Measurements from ENCODE around the gene GRAMD1C. TPM values are rescaled to one million over a fixed set of nuclear protein-coding genes. Genes with fewer than 3 reads are reported as not detected.

The GRAMD1C gene
- total RNA-seq, 1 experiment from 2014 or later, result 13.8 TPM

DNA sequence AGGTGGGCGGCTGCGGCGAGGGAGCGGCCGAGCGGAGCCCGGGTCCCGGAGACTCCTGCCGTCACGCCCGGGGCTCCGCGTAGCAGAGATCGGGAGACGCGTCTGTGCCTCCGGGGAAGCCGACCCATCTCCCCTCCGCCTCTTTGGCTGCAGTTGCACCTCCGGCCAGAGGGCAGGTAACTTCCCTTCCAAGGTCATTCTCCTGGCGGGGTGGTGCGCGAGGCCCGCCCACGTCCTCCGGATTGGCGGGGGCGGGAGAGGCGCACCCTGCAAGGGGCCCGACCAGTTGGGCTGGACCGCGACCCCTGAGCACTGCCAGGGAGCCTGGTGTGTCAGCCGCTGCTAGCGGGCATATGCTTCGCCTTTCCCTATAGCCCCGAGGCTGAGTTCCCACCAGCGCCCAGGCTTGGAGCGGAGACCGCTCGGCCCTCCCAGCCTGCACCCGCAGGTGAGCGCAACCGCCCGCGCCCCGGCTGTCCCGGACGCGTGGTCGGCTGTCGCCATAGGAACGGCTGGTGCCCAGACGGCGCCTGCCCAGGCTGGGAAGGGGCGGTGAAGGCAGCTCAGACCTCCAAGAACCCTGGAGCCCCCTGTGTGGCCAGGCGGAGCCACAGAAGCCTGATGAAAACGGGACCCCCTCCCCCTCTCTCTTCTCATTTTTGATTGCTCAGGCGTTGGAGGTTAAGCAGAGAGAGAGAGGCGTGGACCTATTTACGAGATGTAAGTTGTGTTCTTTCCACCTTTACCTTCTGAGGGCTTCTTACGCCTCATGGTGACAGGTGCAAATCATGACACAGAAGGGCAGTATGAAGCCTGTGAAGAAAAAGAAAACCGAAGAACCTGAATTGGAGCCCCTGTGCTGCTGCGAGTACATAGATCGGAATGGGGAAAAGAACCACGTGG, 109.7 kb downstream of the GRAMD1C start:
- H3K9me3 ChIP-seq (replicated peaks), result no peaks in the 10 kb centered on the region
- no peak for DNase-seq (ENCODE audit: low read depth in 1 of 2, low spot score in 2 of 2)
- peaks cover 28% of the 10 kb centered on the region for H3K27me3 ChIP-seq (replicated peaks)
- no peaks in the 10 kb centered on the region for H3K36me3 ChIP-seq
- peaks cover 15% of the 10 kb centered on the region for H3K4me1 ChIP-seq (replicated peaks)
- peak overlapping the region; percentile 52 for H3K4me3 ChIP-seq
- H3K27ac ChIP-seq, result no peak overlapping the region

DNA sequence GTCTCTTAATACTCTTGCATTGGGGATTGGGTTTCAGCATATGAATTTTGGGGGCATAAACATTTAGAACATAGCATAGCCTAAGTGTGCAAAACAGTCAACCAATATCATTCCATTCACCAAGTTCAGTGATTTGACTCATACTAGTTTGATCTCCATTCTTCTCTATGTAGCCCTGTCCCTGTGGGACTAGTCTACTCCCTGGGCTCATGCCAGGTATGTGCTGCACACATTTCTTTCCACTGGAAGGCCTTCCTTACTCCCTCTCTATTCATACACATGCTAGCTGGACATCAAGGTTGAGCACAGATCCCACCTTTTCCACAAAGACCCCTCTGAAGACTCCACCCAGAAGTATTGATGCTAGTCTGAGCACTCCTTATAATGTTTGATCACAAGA, 114.3 kb downstream of the GRAMD1C start:
- no peak for DNase-seq (ENCODE audit: low read depth in 1 of 2, low spot score in 2 of 2)
- H3K4me3 ChIP-seq, result no peak overlapping the region
- H3K27ac ChIP-seq, result no peak overlapping the region
- H3K4me1 ChIP-seq (replicated peaks), result peaks cover 9% of the 10 kb centered on the region
- H3K9me3 ChIP-seq (replicated peaks), result no peaks in the 10 kb centered on the region
- H3K36me3 ChIP-seq, result no peaks in the 10 kb centered on the region
- peaks cover 17% of the 10 kb centered on the region for H3K27me3 ChIP-seq (replicated peaks)

DNA sequence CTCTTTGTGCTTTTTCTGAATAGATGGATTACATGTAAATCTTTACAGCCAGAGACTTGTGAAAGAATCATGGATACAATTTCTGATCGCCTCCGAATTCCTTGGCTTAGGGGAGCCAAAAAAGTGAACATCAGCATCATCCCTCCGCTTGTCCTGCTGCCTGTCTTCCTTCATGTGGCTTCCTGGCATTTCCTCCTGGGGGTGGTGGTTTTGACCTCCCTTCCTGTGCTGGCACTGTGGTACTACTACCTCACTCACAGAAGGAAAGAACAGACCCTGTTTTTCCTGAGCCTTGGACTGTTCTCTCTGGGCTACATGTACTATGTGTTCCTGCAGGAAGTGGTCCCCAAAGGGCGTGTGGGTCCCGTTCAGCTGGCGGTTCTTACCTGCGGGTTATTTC, 115.1 kb downstream of the GRAMD1C start:
- no peak overlapping the region for H3K4me3 ChIP-seq
- DNase-seq (ENCODE audit: low read depth in 1 of 2, low spot score in 2 of 2), result no peak

DNA sequence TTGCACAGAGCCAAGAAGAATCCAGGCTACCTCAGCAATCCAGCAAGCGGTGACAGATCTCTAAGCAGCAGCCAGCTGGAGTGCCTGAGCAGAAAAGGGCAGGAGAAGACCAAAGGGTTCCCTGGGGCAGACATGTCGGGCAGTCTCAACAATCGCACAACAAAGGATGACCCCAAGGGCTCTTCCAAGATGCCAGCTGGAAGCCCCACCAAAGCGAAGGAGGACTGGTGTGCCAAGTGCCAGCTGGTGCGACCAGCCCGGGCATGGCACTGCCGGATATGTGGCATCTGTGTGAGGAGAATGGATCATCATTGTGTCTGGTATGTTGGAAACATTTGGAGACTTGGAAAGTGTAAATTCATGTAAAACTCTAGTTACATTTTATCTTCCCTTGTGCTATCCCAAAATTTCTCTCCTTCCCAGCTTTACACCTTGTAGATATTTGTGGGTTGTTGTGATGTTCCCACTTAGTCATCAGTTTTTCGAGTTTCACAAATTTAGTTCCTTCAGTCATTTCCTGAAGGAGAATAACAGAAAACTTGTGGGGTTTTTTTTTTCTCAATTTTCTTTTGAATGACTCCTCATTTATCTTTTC, 115.6 kb downstream of the GRAMD1C start:
- no peak overlapping the region for H3K27ac ChIP-seq
- H3K4me1 ChIP-seq (replicated peaks), result no peaks in the 10 kb centered on the region
- H3K4me3 ChIP-seq, result no peak overlapping the region
- H3K9me3 ChIP-seq (replicated peaks), result no peaks in the 10 kb centered on the region
- DNase-seq (ENCODE audit: low read depth in 1 of 2, low spot score in 2 of 2), result no peak
- H3K36me3 ChIP-seq, result no peaks in the 10 kb centered on the region
- H3K27me3 ChIP-seq (replicated peaks), result peaks cover 5% of the 10 kb centered on the region; the same call in 1 of the 2 replicates

More for the DNA sequence above, 115.1 kb downstream of the GRAMD1C start:
- no peak overlapping the region for H3K27ac ChIP-seq
- no peaks in the 10 kb centered on the region for H3K9me3 ChIP-seq (replicated peaks)
- H3K4me1 ChIP-seq (replicated peaks), result peaks cover 1% of the 10 kb centered on the region; the same call in 1 of the 2 replicates
- no peaks in the 10 kb centered on the region for H3K36me3 ChIP-seq
- H3K27me3 ChIP-seq (replicated peaks), result peaks cover 10% of the 10 kb centered on the region

DNA sequence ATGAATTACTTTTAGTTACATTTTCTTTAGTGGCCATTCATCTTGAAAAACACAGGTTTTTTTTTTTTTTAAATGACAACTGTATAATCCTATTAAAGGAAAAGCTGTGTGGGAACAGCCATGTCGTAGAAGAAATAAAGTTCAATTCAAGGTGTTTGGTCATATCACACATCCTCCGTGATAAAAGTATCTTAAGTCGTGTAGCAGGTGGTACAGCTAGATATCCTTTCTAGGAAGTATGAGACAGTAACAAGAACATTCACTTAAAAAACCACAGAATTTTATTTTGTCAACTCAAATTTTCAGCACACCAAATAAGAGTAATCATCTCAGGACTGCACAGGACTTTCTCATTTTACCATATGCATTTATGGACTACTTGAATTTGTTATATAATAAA, 125.3 kb downstream of the GRAMD1C start:
- Histone ChIP-seq H3K27me3 (replicated peaks) (no peaks in the 10 kb centered on the region; the same call in 1 of the 2 replicates), H3K27ac (no peak overlapping the region)

DNA sequence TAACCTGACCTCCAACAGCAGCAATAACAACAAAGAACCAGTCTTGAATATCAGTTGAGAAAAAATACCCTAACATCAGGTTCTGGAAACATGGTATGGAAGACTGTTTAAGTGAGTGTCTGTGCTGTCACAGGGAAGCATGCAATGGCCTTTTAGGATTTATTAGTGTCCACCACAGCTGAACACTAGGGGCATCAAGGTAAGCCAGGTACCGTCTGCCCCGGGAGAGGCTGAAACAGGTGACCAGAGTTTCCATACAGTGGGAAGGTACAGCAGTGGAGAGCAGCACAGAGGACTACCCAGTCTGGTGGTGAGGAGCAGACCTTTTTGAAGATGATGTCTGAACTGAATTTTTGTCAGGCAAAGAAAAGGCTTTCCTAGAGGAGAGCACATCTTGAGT, 127.6 kb downstream of the GRAMD1C start:
- Histone ChIP-seq H3K4me3 (no peak overlapping the region), H3K9me3 (replicated peaks) (no peaks in the 10 kb centered on the region), H3K36me3 (no peaks in the 10 kb centered on the region), H3K4me1 (replicated peaks) (no peaks in the 10 kb centered on the region), H3K27me3 (replicated peaks) (no peaks in the 10 kb centered on the region), H3K27ac (no peak overlapping the region)
- DNase-seq (ENCODE audit: low read depth in 1 of 2, low spot score in 2 of 2), result no peak

More for the DNA sequence above, 125.3 kb downstream of the GRAMD1C start:
- Histone ChIP-seq H3K4me1 (replicated peaks) (no peaks in the 10 kb centered on the region), H3K4me3 (no peak overlapping the region), H3K9me3 (replicated peaks) (no peaks in the 10 kb centered on the region), H3K36me3 (no peaks in the 10 kb centered on the region)
- DNase-seq (ENCODE audit: low read depth in 1 of 2, low spot score in 2 of 2), result no peak

DNA sequence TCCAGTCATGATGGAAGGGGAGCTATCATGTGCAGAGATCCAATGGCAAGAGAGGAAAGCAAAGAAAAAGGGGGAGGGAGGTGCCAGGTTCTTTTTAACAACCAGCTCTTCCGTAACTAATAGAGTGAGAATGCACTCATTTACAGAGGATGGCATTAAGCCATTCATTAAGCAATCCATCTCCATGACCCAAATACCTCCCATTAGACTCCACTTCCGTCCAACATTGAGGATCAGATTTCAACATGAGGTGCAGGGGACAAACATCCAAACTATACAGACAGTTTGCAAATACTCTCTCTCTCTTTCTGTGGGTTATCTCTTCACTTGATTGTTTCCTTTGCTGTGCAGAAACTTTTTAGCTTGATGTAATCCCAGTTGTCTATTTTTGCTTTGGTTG, 130.4 kb downstream of the GRAMD1C start:
- Histone ChIP-seq H3K27me3 (replicated peaks) (no peaks in the 10 kb centered on the region), H3K27ac (no peak overlapping the region), H3K36me3 (no peaks in the 10 kb centered on the region), H3K9me3 (replicated peaks) (no peaks in the 10 kb centered on the region), H3K4me3 (no peak overlapping the region), H3K4me1 (replicated peaks) (no peaks in the 10 kb centered on the region)
- DNase-seq (ENCODE audit: low read depth in 1 of 2, low spot score in 2 of 2), result no peak

DNA sequence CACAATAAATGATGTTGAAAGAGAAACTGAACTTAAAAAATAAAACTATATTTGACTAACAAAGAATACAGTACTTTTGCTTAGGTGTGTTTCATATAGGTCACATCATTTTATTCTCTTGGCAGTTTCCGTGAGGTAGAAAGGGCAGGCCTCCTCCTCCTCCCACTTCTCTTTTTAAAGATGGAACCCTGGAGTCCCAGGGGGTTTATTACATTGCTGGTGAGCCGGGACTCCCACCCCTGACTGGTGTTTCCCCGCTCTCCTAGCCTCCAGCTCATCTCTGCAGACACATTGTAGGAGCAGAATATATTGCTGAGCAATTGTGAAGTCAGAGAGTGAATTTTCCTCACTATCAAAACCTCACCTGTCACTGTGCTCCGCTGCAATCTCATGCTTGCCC, 139.2 kb downstream of the GRAMD1C start:
- no peaks in the 10 kb centered on the region for H3K9me3 ChIP-seq (replicated peaks)
- no peaks in the 10 kb centered on the region for H3K27me3 ChIP-seq (replicated peaks)
- no peak overlapping the region for H3K4me3 ChIP-seq
- H3K36me3 ChIP-seq, result no peaks in the 10 kb centered on the region
- no peak overlapping the region for H3K27ac ChIP-seq
- H3K4me1 ChIP-seq (replicated peaks), result no peaks in the 10 kb centered on the region
- no peak for DNase-seq (ENCODE audit: low read depth in 1 of 2, low spot score in 2 of 2)

GRCh38 chr3:113979916-113980315, 141.3 kb downstream of the GRAMD1C start:
- Histone ChIP-seq H3K4me1 (replicated peaks) (no peaks in the 10 kb centered on the region), H3K27ac (no peak overlapping the region), H3K4me3 (no peak overlapping the region), H3K27me3 (replicated peaks) (0 out of 2 replicates have a peak, but pooled peaks cover 3% of the 10 kb centered on the region), H3K36me3 (no peaks in the 10 kb centered on the region), H3K9me3 (replicated peaks) (no peaks in the 10 kb centered on the region)
- DNase-seq (ENCODE audit: low read depth in 1 of 2, low spot score in 2 of 2), result no peak

- no peaks in the 10 kb centered on the region for H3K36me3 ChIP-seq
- 0 out of 2 replicates have a peak, but pooled peaks cover 3% of the 10 kb centered on the region for H3K27me3 ChIP-seq (replicated peaks)
- no peak for DNase-seq (ENCODE audit: low read depth in 1 of 2, low spot score in 2 of 2)
- no peaks in the 10 kb centered on the region for H3K4me1 ChIP-seq (replicated peaks)
- H3K4me3 ChIP-seq, result no peak overlapping the region
- H3K9me3 ChIP-seq (replicated peaks), result no peaks in the 10 kb centered on the region
- H3K27ac ChIP-seq, result no peak overlapping the region
Observed at GRCh38 chr3:113981803-113982202, 143.2 kb downstream of the GRAMD1C start.

- Histone ChIP-seq H3K4me1 (replicated peaks) (no peaks in the 10 kb centered on the region), H3K27ac (no peak overlapping the region), H3K27me3 (replicated peaks) (0 out of 2 replicates have a peak, but pooled peaks cover 3% of the 10 kb centered on the region), H3K4me3 (no peak overlapping the region), H3K9me3 (replicated peaks) (no peaks in the 10 kb centered on the region), H3K36me3 (no peaks in the 10 kb centered on the region)
- DNase-seq (ENCODE audit: low read depth in 1 of 2, low spot score in 2 of 2), result no peak
Observed at GRCh38 chr3:113983544-113983943, 145.0 kb downstream of the GRAMD1C start.

DNA sequence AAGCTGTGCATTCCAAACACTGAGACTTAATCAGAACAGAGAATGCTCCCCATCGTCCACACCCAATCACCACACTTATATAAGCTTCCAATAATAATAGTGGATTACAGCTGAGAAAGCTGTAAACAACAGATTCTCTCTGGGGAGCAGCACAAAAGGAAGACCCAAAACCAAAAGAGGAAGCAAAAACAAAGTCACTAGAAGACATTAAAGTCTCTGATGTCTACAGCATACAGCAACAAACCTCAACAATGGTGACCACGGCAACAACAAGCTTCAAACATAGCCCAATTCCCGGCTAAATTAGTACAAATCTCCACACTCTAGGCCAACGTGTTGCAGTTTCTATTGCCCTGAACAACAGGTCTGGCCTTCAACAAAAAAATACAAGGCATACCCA, 147.0 kb downstream of the GRAMD1C start:
- DNase-seq (ENCODE audit: low read depth in 1 of 2, low spot score in 2 of 2), result no peak
- Histone ChIP-seq H3K27me3 (replicated peaks) (0 out of 2 replicates have a peak, but pooled peaks cover 3% of the 10 kb centered on the region), H3K36me3 (no peaks in the 10 kb centered on the region), H3K4me3 (no peak overlapping the region), H3K4me1 (replicated peaks) (no peaks in the 10 kb centered on the region), H3K9me3 (replicated peaks) (no peaks in the 10 kb centered on the region), H3K27ac (no peak overlapping the region)
